Body of pancreas (tissue), 4 donors: Measurements from ENCODE around the gene NAIF1. TPM values are rescaled to one million over a fixed set of nuclear protein-coding genes. Genes with fewer than 3 reads are reported as not detected.
A peak's percentile ranks its signal among the peaks of the same experiment; 100 is the strongest.
"Not testable (repeated sequence)": the region's sequence is repeated elsewhere in the genome, so short reads cannot be mapped to it uniquely, and the experiment has no call there.

Source experiments
- ATAC-seq: fragments of 150-250 bp; one replicate; pipeline ENCODE4 v1.9.1; 2016
- DNase-seq, 4 donors: peaks; one replicate each; pipeline ENCODE4 v3.0.0-alpha.2; 2019
- H3K27ac ChIP-seq, 4 donors: fragments of 200-600 bp; sonication (generic); 1 replicate in 3 of 4; 2 replicates in 1 of 4; pipeline versions ENCODE4 v1.5.1 to v1.6.1; 2016 to 2019; ENCODE audit warnings: mild to moderate bottlenecking in 1 of 4, mixed read lengths in 1 of 4, moderate library complexity in 1 of 4
- H3K27me3 ChIP-seq, 2 donors: fragments of 200-600 bp; sonication (generic); one replicate each; pipeline ENCODE4 v1.6.0; 2016; ENCODE audit warnings: mild to moderate bottlenecking in 1 of 2
- H3K36me3 ChIP-seq, 2 donors: fragments of 200-600 bp; sonication (generic); replicated peaks in 1 of 2; 2 replicates each; pipeline ENCODE4 v1.5.1; 2016; ENCODE audit warnings: low read depth in 2 of 2; ENCODE audit not compliant: insufficient read depth in 1 of 2
- H3K4me1 ChIP-seq: fragments of 200-600 bp; sonication (generic); one replicate; pipeline ENCODE4 v1.6.0; 2016
- H3K4me3 ChIP-seq, 2 donors: fragments of 200-600 bp; sonication (generic); 1 replicate in 1 of 2; 2 replicates in 1 of 2; pipeline ENCODE4 v1.5.1; 2016 to 2019
- H3K9me3 ChIP-seq, 3 donors: fragments of 200-600 bp; sonication (generic); 1 replicate in 2 of 3; 2 replicates in 1 of 3; pipeline ENCODE4 v1.5.1; 2016
- POLR2A ChIP-seq, 3 donors: fragments of 450-650 bp; IDR thresholded peaks; one replicate each; pipeline ENCODE4 v1.6.1; 2016; ENCODE audit warnings: antibody characterized with exemption in 3 of 3, mild to moderate bottlenecking in 2 of 3
- WGBS, 2 donors: methylation state at CpG; one replicate each; pipeline ENCODE4 v1.1.5; 2017; 5-methylcytosine and 5-hydroxymethylcytosine counted together
- intact Hi-C: fragments of 100-400 bp; cut with DNase I; formaldehyde crosslinking; loops from one replicate; pipeline ENCODE4 v1.15.1; 2023
- total RNA-seq, 2 donors: library from RNA; depleted of rRNA; stranded (reverse); fragments of >200 nt; gene quantifications; one replicate each; pipeline ENCODE4 v1.1.0, GENCODE V29; 2016
- TF ChIP-seq, protein P1 (sequence below), 7 experiments: fragments of 450-650 bp in 4 of 7; fragments of 200-600 bp in 3 of 7; sonication (generic) in 3 of 7; IDR thresholded peaks; one replicate each; pipeline ENCODE4 v1.5.1; 2016 to 2019; ENCODE audit warnings: antibody characterized with exemption in 7 of 7

Gene NAIF1
- total RNA-seq, 2 donors from 2014 or later: 1.3 to 4.9 TPM

DNA sequence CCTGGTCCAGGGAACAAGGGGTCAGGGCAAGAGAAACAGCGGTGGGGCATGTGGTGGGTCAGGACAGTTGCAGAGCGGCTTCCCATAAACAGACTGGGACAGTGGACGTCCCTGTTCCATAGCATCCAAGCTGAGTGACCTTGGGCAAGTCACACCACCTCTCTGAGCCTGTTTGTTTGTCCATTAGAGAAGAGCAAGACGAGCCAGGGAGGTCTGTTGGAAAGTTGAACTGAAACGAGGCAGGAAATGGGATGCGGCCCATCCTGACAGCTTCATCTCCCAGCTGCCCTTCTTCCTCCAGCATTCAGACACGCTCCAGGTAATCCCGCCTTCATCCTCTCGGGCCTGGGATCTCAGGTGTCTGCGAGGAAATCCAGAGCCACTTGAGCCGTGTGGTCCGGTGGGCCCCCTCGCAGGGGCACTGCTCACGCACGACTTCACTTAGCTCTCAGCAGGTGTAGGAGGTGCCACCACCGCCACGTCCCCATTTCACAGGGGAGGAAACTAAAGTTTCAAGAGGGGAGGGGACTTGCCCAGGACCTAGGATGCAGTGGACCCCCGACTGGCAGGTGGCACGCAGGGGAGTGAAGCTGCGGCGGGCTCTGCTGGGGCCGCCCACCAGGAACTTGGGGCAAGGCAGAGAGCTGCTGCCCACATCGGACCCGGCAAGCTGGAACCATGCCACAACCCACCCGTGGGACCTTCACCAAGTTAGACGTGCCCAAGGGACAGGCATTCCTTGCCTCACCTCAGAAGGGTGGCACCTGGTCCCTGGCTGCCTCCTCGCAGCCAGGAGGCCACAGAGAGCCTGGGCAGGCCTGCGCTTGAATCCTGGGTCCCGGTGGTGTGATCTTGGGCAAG lies 47.4 kb upstream of the NAIF1 start:
- intact Hi-C loops: no loop called here
- H3K27me3 ChIP-seq: no peaks in the 10 kb centered on the region
- H3K4me3 ChIP-seq: no peak overlapping the region
- H3K36me3 ChIP-seq: no peaks in the 10 kb centered on the region
- peaks cover 59% of the 10 kb centered on the region for H3K4me1 ChIP-seq
- ATAC-seq (peak; percentile 4), DNase-seq (peak in 3 of 4 donors; percentile 5 to 45 (median 14))
- TF ChIP-seq POLR2A (IDR thresholded peaks at IDR 0.05): no peak
- TF ChIP-seq, protein P1, sequence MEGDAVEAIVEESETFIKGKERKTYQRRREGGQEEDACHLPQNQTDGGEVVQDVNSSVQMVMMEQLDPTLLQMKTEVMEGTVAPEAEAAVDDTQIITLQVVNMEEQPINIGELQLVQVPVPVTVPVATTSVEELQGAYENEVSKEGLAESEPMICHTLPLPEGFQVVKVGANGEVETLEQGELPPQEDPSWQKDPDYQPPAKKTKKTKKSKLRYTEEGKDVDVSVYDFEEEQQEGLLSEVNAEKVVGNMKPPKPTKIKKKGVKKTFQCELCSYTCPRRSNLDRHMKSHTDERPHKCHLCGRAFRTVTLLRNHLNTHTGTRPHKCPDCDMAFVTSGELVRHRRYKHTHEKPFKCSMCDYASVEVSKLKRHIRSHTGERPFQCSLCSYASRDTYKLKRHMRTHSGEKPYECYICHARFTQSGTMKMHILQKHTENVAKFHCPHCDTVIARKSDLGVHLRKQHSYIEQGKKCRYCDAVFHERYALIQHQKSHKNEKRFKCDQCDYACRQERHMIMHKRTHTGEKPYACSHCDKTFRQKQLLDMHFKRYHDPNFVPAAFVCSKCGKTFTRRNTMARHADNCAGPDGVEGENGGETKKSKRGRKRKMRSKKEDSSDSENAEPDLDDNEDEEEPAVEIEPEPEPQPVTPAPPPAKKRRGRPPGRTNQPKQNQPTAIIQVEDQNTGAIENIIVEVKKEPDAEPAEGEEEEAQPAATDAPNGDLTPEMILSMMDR (IDR thresholded peaks at IDR 0.05): no peak
- 66 to 76% methylated on average over 15 to 29 of the region's 29 CpGs for WGBS, 2 donors
- no peaks in the 10 kb centered on the region for H3K9me3 ChIP-seq
- peak overlapping the region; percentile 79 to 95 (median 92) for H3K27ac ChIP-seq

DNA sequence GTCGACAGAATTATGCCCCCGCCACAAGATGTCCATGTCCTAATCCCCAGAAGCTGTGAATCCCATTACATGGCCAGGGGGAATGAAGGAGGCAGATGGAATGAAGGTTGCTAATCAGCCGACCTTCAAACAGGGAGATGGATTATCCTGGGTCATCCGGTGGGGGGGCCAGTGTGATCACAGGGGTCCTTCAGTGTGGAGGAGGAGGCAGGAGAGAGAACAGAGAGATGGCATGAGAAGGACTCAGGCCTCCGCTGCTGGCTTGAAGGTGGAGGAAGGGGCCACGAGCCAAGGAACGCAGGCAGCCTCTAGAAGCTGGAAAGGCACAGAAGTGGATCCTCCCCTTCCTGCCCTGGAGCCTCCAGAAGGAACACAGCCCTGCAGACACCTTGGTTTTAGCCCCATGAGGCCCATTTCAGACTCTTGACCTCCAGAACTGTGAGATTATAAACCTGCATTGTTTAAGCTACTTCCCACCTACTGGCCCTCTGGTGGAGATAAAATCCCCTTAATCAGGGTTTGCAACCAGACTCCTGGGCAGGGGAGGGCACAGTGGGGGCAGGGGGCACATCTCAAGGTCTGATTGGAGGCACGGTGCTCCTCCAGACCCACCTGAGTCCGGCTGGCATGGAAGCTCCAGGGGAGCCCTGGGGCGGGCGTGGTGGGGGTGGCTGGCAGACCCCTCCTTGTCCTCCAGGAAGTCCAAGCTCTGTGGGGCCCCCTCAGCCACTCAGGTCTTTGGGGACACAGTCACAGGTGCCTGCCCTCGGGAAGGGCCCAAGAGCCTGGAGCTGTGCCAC lies 46.6 kb upstream of the NAIF1 start:
- intact Hi-C loops: no loop called here
- Histone ChIP-seq H3K9me3 (no peaks in the 10 kb centered on the region), H3K36me3 (no peaks in the 10 kb centered on the region), H3K27me3 (no peaks in the 10 kb centered on the region), H3K27ac (peak overlapping the region; percentile 79 to 95 (median 92)), H3K4me1 (peaks cover 56% of the 10 kb centered on the region), H3K4me3 (no peak overlapping the region)
- peak in 2 of 4 donors; percentile 2 to 13 for DNase-seq
- TF ChIP-seq POLR2A (IDR thresholded peaks at IDR 0.05): no peak
- TF ChIP-seq, protein P1 (IDR thresholded peaks at IDR 0.05): no peak
- 85% methylated on average over 11 to 12 of the region's 12 CpGs for WGBS, 2 donors
- no peak for ATAC-seq

DNA sequence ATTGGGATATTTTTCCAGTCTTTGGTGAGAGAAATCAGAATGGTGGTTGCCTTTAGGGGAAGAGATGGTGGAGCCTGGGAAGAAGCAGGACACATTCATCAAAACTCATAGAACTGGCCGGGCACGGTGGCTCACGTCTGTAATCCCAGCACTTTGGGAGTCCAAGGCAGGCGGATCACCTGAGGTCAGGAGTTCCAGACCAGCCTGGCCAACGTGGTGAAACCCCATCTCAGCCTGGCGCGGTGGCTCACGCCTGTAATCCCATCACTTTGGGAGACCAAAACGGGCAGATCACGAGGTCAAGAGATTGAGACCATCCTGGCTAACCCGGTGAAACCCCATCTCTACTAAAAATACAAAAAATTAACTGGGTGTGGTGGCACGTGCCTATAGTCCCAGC lies 44.6 kb upstream of the NAIF1 start:
- WGBS, 2 donors: 83 to 89% methylated on average over 12 of the region's 12 CpGs
- H3K27ac ChIP-seq, intact Hi-C loops, H3K4me3 ChIP-seq, H3K27me3 ChIP-seq, ATAC-seq, H3K9me3 ChIP-seq, DNase-seq: not testable (repeated sequence)
- peaks cover 10 to 16% of the 10 kb centered on the region in 2 donors for H3K36me3 ChIP-seq
- peaks cover 48% of the 10 kb centered on the region for H3K4me1 ChIP-seq

DNA sequence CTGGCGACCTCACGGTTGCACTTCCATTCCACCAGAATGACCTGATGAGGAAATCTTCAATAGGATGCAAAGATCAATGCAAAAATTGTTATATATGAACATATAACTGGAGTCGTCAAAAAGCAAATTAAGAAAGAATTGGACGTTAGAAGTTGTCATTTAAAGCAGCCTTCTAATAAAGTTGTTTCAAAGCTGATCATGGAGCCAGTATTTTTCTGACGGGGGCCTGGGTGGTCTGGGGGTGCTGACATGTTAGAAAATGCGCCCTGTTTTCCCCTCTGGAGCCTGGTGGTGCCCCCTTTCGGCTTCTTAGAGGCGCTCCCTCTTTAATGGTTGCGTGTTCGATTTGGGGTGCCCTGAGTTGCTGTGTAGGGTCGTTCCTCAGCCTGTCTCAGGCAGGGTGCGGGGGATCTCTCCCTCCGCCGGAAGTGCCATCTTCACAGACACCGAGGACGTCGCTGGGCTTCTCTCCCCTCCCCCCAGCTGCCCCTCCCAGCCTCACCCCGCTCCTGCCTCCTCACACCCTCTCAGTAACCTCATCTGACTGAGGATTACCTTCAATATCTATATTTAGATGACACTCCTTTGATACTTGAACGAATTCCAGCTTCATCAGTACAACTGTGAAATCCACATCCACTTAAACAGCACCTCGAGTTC lies 42.1 kb upstream of the NAIF1 start:
- no peak for TF ChIP-seq POLR2A (IDR thresholded peaks at IDR 0.05)
- TF ChIP-seq, protein P1 (IDR thresholded peaks at IDR 0.05): no peak
- intact Hi-C loops: no loop called here
- Histone ChIP-seq H3K27ac (peak overlapping the region in 2 of 4 donors; percentile 24 to 44), H3K27me3 (no peaks in the 10 kb centered on the region), H3K4me3 (no peak overlapping the region), H3K9me3 (no peaks in the 10 kb centered on the region), H3K36me3 (peaks cover 21 to 30% of the 10 kb centered on the region in 2 donors), H3K4me1 (peaks cover 41% of the 10 kb centered on the region)
- ATAC-seq (no peak), DNase-seq (peak in 1 of 4 donors; percentile 7)
- WGBS, 2 donors: 71 to 76% methylated on average over 19 to 20 of the region's 20 CpGs
